Measurements from ENCODE around the gene WBP2.

DNA sequence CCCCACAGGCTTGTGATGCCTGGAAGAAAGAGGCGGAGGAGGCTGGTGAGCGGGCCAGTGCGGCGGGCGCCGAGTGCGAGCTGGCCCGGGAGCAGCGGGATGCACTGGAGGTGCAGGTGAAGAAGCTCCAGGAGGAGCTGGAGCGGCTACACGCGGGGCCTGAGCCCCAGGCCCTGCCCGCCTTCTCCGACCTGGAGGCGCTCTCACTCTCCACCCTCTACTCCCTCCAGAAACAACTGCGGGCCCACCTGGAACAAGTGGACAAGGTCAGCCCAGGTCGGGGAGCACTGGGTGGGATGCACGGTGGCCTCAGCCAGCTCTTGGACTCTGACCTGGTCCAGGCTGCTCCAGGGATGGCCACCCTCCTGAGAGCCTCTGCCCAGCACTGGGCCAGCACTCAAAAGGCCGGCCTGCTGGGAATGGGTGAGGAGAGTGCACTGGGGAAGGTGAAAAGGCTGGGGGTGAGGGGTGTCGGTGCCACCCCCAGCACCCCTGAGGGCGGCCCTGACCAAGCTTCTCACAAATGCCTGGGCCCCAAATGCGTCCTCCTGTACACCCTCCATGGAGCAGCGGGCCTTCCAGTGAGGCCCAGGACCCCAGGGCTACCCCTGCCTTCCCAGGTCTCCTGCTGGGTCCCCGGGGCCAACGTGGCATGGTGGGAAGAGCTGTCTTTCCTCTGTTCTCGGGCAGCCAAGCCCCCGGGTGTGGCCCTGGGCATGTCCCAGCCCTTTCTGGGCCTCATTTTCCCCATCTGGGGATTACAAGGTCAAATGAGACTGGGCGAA, 31.7 kb downstream of the WBP2 start:
- TF ChIP-seq TAF1 (IDR thresholded peaks at IDR 0.05; ENCODE audit: borderline replicate concordance, insufficient read depth, low read length) (no peak), POLR2AphosphoS5 (IDR thresholded peaks at IDR 0.05; ENCODE audit: low read depth, low read length) (no peak)
- TF ChIP-seq, protein P1, sequence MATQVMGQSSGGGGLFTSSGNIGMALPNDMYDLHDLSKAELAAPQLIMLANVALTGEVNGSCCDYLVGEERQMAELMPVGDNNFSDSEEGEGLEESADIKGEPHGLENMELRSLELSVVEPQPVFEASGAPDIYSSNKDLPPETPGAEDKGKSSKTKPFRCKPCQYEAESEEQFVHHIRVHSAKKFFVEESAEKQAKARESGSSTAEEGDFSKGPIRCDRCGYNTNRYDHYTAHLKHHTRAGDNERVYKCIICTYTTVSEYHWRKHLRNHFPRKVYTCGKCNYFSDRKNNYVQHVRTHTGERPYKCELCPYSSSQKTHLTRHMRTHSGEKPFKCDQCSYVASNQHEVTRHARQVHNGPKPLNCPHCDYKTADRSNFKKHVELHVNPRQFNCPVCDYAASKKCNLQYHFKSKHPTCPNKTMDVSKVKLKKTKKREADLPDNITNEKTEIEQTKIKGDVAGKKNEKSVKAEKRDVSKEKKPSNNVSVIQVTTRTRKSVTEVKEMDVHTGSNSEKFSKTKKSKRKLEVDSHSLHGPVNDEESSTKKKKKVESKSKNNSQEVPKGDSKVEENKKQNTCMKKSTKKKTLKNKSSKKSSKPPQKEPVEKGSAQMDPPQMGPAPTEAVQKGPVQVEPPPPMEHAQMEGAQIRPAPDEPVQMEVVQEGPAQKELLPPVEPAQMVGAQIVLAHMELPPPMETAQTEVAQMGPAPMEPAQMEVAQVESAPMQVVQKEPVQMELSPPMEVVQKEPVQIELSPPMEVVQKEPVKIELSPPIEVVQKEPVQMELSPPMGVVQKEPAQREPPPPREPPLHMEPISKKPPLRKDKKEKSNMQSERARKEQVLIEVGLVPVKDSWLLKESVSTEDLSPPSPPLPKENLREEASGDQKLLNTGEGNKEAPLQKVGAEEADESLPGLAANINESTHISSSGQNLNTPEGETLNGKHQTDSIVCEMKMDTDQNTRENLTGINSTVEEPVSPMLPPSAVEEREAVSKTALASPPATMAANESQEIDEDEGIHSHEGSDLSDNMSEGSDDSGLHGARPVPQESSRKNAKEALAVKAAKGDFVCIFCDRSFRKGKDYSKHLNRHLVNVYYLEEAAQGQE (IDR thresholded peaks at IDR 0.05; ENCODE audit: insufficient read depth in 1 of 2, low read depth in 2 of 2, low read length in 2 of 2), result no peak
